ENCODE data around the gene UBL7.

UBL7 gene

GRCh38 chr15:74415966-74416916, 44.7 kb downstream of the UBL7 start:
- Histone ChIP-seq H3K36me3 (ENCODE audit: control insufficient read depth, insufficient read depth, low read length) (peaks cover 10% of the 10 kb centered on the region), H3K9me3 (ENCODE audit: control insufficient read depth, low read length) (no peaks in the 10 kb centered on the region), H3K4me1 (ENCODE audit: control insufficient read depth, insufficient read depth, low read length) (peaks cover 12% of the 10 kb centered on the region), H3K27ac (ENCODE audit: insufficient read depth, low read depth, low read length, poor library complexity, severe bottlenecking) (no peak overlapping the region), H3K4me3 (ENCODE audit: insufficient read depth, low read depth, low read length) (no peak overlapping the region), H3K27me3 (ENCODE audit: control insufficient read depth, insufficient read depth, low read length, poor library complexity, severe bottlenecking) (no peaks in the 10 kb centered on the region)
- 94% methylated on average over 19 of the region's 19 CpGs for WGBS, 2 experiments

DNA sequence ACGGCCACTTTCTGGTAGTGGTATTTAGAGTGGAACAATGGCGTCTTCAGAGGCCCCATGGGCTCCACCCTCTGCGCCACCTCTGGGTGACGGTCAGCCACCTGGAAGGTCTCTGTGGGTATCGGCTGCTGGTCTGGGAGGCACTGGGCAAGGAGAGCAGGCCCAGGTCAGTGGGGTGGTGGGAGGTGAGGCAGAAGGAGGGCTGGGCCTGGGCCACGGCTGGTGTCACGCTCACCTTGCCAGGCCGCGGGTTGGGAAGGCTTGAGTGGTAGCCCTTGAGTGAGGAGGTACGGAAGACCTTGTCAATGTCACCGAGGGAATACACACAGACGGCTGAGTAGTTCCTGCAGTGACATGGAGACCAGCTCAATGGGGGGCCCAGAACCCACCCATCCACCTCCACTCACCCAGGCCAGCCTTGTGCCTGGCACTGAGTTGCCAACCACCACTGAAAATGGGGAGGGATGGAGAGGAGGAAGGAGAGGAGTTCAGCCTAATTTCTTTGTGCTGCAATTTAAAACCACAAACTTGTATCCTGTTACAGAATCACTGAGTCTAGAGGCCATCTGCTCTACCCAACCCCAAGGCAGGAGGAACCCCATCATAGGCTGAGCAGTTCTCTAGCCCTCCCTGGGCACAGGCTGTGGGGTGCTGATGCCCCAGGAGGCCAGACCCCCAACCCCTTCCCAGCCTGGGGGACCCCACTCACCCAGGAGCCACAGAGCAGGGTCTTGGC, 46.2 kb downstream of the UBL7 start:
- 94 to 96% methylated on average over 12 of the region's 12 CpGs for WGBS, 2 experiments
- peaks cover 15% of the 10 kb centered on the region for H3K36me3 ChIP-seq (ENCODE audit: control insufficient read depth, insufficient read depth, low read length)
- H3K27me3 ChIP-seq (ENCODE audit: control insufficient read depth, insufficient read depth, low read length, poor library complexity, severe bottlenecking): no peaks in the 10 kb centered on the region
- no peak overlapping the region for H3K4me3 ChIP-seq (ENCODE audit: insufficient read depth, low read depth, low read length)
- H3K27ac ChIP-seq (ENCODE audit: insufficient read depth, low read depth, low read length, poor library complexity, severe bottlenecking): no peak overlapping the region
- H3K4me1 ChIP-seq (ENCODE audit: control insufficient read depth, insufficient read depth, low read length): peaks cover 3% of the 10 kb centered on the region
- H3K9me3 ChIP-seq (ENCODE audit: control insufficient read depth, low read length): no peaks in the 10 kb centered on the region

DNA sequence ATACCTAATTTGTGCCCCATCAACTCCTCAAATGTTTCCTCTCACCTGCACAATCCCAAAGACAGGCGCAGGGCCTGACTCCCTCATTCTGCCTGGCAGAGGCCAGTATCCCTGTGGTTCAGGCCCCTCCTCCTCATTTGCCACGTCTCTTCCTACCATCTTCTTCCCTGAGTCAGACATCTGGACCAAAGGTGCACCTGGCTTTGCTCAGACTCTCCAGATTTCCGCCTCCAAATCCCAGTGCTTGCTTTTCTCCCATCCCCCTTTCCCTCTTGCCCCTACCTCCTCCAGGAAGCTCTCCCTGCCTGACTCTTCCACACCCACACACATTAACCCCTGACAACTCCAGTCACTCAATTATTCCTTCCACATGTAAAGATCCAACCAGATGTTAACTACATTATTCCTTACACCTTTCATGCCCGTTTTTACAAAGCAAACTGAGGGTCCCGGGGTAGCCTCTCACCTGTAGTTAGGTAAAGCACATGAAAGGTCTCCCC, 46.8 kb downstream of the UBL7 start:
- 89 to 96% methylated on average over 5 of the region's 5 CpGs for WGBS, 2 experiments
- Histone ChIP-seq H3K27ac (ENCODE audit: insufficient read depth, low read depth, low read length, poor library complexity, severe bottlenecking) (no peak overlapping the region), H3K27me3 (ENCODE audit: control insufficient read depth, insufficient read depth, low read length, poor library complexity, severe bottlenecking) (no peaks in the 10 kb centered on the region), H3K9me3 (ENCODE audit: control insufficient read depth, low read length) (no peaks in the 10 kb centered on the region), H3K4me1 (ENCODE audit: control insufficient read depth, insufficient read depth, low read length) (peaks cover 3% of the 10 kb centered on the region), H3K36me3 (ENCODE audit: control insufficient read depth, insufficient read depth, low read length) (peaks cover 15% of the 10 kb centered on the region), H3K4me3 (ENCODE audit: insufficient read depth, low read depth, low read length) (no peak overlapping the region)

DNA sequence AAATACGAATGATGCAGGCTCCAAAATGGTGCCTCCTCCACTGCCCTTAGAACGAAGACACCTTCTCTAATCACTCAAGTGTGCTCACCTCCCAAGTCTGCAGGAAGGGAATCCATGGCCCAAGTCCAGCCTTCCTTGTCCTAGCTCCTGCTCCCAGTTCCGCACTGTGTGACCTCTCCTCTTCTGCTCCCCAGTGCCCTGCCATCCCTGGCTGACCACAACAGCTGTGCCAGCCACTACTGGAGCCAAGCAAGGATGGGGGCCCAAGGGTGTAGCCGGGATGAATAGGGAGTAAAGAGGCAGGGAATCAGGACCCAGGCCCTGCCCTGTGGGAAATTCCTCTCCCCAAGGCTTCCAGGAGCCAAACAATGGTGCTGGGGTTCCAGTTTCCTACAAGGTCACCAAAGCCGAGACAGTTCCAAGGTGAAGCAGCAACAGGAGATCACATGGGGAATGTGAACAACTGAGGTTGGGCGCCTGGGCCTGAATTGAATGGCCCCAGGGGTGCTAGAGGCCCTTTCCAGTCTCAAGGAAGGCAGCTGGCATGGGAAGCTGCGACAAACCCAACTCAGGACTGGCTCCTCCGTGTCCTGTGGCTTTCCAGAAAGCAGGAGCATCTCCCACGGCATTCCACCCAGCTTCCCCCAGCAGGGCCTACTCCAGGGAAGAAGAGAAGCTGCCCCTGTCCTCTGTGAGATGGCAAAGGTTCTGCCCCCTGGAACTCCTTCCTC, 47.4 kb downstream of the UBL7 start:
- Histone ChIP-seq H3K27me3 (ENCODE audit: control insufficient read depth, insufficient read depth, low read length, poor library complexity, severe bottlenecking) (no peaks in the 10 kb centered on the region), H3K4me1 (ENCODE audit: control insufficient read depth, insufficient read depth, low read length) (peaks cover 4% of the 10 kb centered on the region), H3K36me3 (ENCODE audit: control insufficient read depth, insufficient read depth, low read length) (peaks cover 15% of the 10 kb centered on the region), H3K9me3 (ENCODE audit: control insufficient read depth, low read length) (no peaks in the 10 kb centered on the region), H3K27ac (ENCODE audit: insufficient read depth, low read depth, low read length, poor library complexity, severe bottlenecking) (no peak overlapping the region), H3K4me3 (ENCODE audit: insufficient read depth, low read depth, low read length) (no peak overlapping the region)
- 90 to 92% methylated on average over 9 of the region's 9 CpGs for WGBS, 2 experiments

DNA sequence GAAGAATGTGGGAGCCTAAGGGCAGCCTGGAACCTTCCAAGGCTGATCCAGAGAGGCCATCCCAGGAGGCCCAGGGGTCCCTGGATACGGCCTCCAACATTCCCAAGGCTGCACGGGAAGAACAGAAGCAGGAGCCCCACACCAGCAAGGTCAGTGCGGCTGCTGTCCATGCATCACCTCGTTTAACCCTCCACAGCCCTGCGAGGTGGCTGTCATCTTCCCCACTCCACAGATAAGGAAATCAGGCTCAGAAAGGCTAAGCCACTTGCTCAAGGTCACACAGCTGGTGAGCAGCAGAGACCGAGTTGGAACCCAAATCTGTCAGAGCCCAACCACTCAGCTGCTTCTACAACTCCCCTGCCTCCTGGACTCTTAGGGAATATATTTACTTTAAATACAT, 48.8 kb downstream of the UBL7 start:
- Histone ChIP-seq H3K36me3 (ENCODE audit: control insufficient read depth, insufficient read depth, low read length) (peaks cover 15% of the 10 kb centered on the region), H3K27me3 (ENCODE audit: control insufficient read depth, insufficient read depth, low read length, poor library complexity, severe bottlenecking) (no peaks in the 10 kb centered on the region), H3K4me3 (ENCODE audit: insufficient read depth, low read depth, low read length) (no peak overlapping the region), H3K9me3 (ENCODE audit: control insufficient read depth, low read length) (no peaks in the 10 kb centered on the region), H3K27ac (ENCODE audit: insufficient read depth, low read depth, low read length, poor library complexity, severe bottlenecking) (no peak overlapping the region), H3K4me1 (ENCODE audit: control insufficient read depth, insufficient read depth, low read length) (peaks cover 16% of the 10 kb centered on the region)
- WGBS, 2 experiments: 76 to 89% methylated on average over 6 of the region's 6 CpGs

DNA sequence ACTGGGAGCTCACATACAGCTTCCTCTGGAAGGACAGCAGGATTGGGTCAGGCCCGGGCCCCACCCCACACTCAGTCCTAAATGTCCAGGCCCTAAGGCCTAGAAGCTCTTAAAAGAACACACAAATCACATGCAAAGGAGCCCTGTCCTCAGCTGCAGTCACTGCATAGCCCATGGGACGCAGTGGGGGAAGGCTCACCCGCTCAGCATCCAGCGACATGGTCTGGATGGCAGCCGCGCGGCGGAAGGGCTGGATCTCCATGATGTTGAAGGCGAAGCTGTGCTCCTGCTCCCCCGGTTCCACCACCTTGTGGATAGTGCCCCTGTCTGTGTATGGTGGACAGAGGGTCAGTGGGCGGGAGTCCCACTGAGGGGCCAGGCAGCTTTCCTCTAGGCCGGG, 49.3 kb downstream of the UBL7 start:
- H3K27ac ChIP-seq (ENCODE audit: insufficient read depth, low read depth, low read length, poor library complexity, severe bottlenecking): no peak overlapping the region
- H3K9me3 ChIP-seq (ENCODE audit: control insufficient read depth, low read length): no peaks in the 10 kb centered on the region
- no peak overlapping the region for H3K4me3 ChIP-seq (ENCODE audit: insufficient read depth, low read depth, low read length)
- peaks cover 15% of the 10 kb centered on the region for H3K36me3 ChIP-seq (ENCODE audit: control insufficient read depth, insufficient read depth, low read length)
- H3K4me1 ChIP-seq (ENCODE audit: control insufficient read depth, insufficient read depth, low read length): peaks cover 21% of the 10 kb centered on the region
- WGBS, 2 experiments: 95 to 96% methylated on average over 12 of the region's 12 CpGs
- no peaks in the 10 kb centered on the region for H3K27me3 ChIP-seq (ENCODE audit: control insufficient read depth, insufficient read depth, low read length, poor library complexity, severe bottlenecking)

DNA sequence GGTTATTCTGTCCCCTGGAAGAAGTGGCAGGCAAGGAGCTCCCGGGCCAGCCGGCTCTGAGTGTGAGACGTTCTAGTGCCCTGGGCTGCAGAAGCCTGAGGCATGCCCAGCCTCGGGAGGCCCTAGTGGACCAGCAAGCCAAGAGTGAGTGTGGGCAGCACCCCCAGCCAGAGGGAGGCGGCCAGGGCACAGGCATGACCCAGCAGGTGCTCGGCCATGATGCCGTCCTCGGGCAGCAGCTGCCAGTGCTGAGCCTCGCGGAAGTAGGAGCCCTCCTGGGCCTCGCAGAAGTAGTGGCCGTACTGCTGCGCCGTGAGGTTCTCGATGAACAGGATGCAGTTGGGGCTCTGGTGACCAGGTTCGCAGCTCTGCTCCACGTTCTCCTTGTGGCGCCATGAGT, 50.5 kb downstream of the UBL7 start:
- H3K27me3 ChIP-seq (ENCODE audit: control insufficient read depth, insufficient read depth, low read length, poor library complexity, severe bottlenecking): no peaks in the 10 kb centered on the region
- peaks cover 25% of the 10 kb centered on the region for H3K4me1 ChIP-seq (ENCODE audit: control insufficient read depth, insufficient read depth, low read length)
- H3K4me3 ChIP-seq (ENCODE audit: insufficient read depth, low read depth, low read length): no peak overlapping the region
- H3K36me3 ChIP-seq (ENCODE audit: control insufficient read depth, insufficient read depth, low read length): peaks cover 13% of the 10 kb centered on the region
- H3K9me3 ChIP-seq (ENCODE audit: control insufficient read depth, low read length): no peaks in the 10 kb centered on the region
- 95% methylated on average over 18 of the region's 18 CpGs for WGBS, 2 experiments
- no peak overlapping the region for H3K27ac ChIP-seq (ENCODE audit: insufficient read depth, low read depth, low read length, poor library complexity, severe bottlenecking)

DNA sequence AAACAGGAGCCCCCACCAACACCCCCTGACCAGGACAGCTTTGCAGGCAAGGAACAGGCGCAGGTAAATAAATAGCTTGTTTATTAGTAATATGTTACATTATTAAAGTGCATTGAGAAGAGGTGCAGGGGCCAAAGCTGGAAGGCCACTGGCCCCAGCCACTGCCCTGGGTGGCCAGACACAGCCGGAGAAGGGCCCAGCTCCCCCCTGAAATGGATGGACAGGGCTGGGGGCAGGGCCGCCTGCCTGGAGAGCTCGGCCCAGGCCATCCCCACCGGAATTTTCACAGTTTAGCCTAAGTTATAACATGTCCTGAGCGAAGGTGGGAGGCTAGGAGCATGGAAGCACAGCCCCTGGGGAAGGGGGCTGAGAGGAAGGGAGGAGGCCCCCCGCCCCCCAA, 51.7 kb downstream of the UBL7 start:
- Histone ChIP-seq H3K4me1 (ENCODE audit: control insufficient read depth, insufficient read depth, low read length) (peaks cover 25% of the 10 kb centered on the region), H3K27me3 (ENCODE audit: control insufficient read depth, insufficient read depth, low read length, poor library complexity, severe bottlenecking) (no peaks in the 10 kb centered on the region), H3K4me3 (ENCODE audit: insufficient read depth, low read depth, low read length) (no peak overlapping the region), H3K36me3 (ENCODE audit: control insufficient read depth, insufficient read depth, low read length) (peaks cover 5% of the 10 kb centered on the region), H3K9me3 (ENCODE audit: control insufficient read depth, low read length) (no peaks in the 10 kb centered on the region), H3K27ac (ENCODE audit: insufficient read depth, low read depth, low read length, poor library complexity, severe bottlenecking) (no peak overlapping the region)
- WGBS, 2 experiments: 83 to 90% methylated on average over 6 to 7 of the region's 7 CpGs

DNA sequence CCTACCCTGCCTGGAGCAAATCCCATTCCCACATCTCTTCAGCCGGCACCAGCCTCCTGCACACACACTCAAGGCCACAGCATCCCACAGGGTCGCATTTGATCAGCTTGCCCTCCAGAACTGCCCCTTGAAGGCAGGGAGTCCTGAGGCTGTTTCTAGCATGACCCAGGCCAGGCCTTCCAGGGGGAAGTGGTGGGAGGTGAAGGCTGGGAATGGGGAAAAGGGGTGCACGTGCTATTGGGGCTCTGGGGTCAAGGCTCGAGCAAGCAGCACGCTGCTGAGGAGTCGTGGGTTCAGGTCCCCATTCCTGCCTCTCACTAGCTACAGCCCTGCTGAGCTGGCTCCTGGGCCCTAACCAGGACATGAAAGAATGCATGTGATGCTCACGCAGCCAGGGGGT, 52.1 kb downstream of the UBL7 start:
- whole genome bisulfite sequencing, 2 experiments: 84% methylated on average over 7 of the region's 7 CpGs
- H3K27me3 ChIP-seq (ENCODE audit: control insufficient read depth, insufficient read depth, low read length, poor library complexity, severe bottlenecking): no peaks in the 10 kb centered on the region
- no peak overlapping the region for H3K27ac ChIP-seq (ENCODE audit: insufficient read depth, low read depth, low read length, poor library complexity, severe bottlenecking)
- H3K9me3 ChIP-seq (ENCODE audit: control insufficient read depth, low read length): no peaks in the 10 kb centered on the region
- peaks cover 28% of the 10 kb centered on the region for H3K4me1 ChIP-seq (ENCODE audit: control insufficient read depth, insufficient read depth, low read length)
- H3K4me3 ChIP-seq (ENCODE audit: insufficient read depth, low read depth, low read length): no peak overlapping the region
- H3K36me3 ChIP-seq (ENCODE audit: control insufficient read depth, insufficient read depth, low read length): peaks cover 5% of the 10 kb centered on the region

- no peak overlapping the region for H3K4me3 ChIP-seq (ENCODE audit: insufficient read depth, low read depth, low read length)
- no peak overlapping the region for H3K27ac ChIP-seq (ENCODE audit: insufficient read depth, low read depth, low read length, poor library complexity, severe bottlenecking)
Observed at GRCh38 chr15:74408385-74408784, 52.6 kb downstream of the UBL7 start.

More at GRCh38 chr15:74408385-74408784, 52.6 kb downstream of the UBL7 start:
- Histone ChIP-seq H3K27me3 (ENCODE audit: control insufficient read depth, insufficient read depth, low read length, poor library complexity, severe bottlenecking) (no peaks in the 10 kb centered on the region), H3K4me1 (ENCODE audit: control insufficient read depth, insufficient read depth, low read length) (peaks cover 31% of the 10 kb centered on the region), H3K9me3 (ENCODE audit: control insufficient read depth, low read length) (no peaks in the 10 kb centered on the region), H3K36me3 (ENCODE audit: control insufficient read depth, insufficient read depth, low read length) (peaks cover 5% of the 10 kb centered on the region)
- 90 to 91% methylated on average over 2 of the region's 2 CpGs for WGBS, 2 experiments
